Endothelial cell of umbilical vein (primary cell): ENCODE data around the gene RFWD3.

Experiments
- MYC ChIP-seq: IDR thresholded peaks from one replicate; pipeline ENCODE4 v1.6.1; 2011; ENCODE audit warnings: mild to moderate bottlenecking, low read depth, low read length
- POLR2A ChIP-seq: IDR thresholded peaks from 2 replicates; pipeline ENCODE4 v1.6.1; 2012; ENCODE audit warnings: low read depth, mild to moderate bottlenecking, control low read depth, low read length
- POLR2AphosphoS5 ChIP-seq: IDR thresholded peaks from 2 replicates; pipeline ENCODE4 v1.6.1; 2012; ENCODE audit warnings: low read depth, mild to moderate bottlenecking, control low read depth, low read length, moderate library complexity; ENCODE audit not compliant: insufficient read depth
- TF ChIP-seq, protein P1 (sequence below), 2 donors: IDR thresholded peaks; 1 replicate in 1 of 2; 2 replicates in 1 of 2; pipeline ENCODE4 v1.5.1; 2011; ENCODE audit warnings: low read length in 2 of 2, mild to moderate bottlenecking in 2 of 2, moderate library complexity in 2 of 2, control low read depth in 1 of 2, inconsistent platforms in 1 of 2, low read depth in 1 of 2; ENCODE audit not compliant: insufficient read depth in 1 of 2; ENCODE audit errors: extremely low read depth in 1 of 2

DNA sequence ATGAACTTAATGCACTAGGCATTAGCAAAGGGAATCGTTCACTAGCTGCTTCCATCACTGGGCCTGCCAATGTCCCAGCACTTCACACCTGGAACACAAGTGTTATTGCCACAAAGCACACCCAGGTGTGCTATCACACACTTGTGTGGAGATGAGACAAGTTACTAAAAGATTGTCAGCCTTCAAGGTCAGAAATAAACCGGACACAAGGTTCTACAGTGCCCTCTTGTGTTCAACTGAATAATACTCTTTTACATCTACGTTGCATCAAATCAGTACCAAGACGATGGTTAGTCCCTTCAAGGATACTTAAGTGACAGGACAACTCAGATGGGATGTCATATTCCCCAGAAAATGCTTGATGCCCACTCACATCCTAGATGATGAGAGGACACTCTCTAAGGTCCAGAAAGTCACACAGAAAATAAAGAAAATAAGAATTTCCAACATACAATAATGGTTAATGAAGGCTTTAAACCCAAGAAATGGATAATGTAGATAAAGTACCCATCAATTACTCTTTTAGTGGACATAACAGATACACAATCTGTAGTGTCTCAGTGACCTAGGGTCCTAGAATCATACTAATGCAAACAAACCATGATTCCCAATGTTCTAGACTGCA, 43.4 kb downstream of the RFWD3 start:
- TF ChIP-seq, protein P1, sequence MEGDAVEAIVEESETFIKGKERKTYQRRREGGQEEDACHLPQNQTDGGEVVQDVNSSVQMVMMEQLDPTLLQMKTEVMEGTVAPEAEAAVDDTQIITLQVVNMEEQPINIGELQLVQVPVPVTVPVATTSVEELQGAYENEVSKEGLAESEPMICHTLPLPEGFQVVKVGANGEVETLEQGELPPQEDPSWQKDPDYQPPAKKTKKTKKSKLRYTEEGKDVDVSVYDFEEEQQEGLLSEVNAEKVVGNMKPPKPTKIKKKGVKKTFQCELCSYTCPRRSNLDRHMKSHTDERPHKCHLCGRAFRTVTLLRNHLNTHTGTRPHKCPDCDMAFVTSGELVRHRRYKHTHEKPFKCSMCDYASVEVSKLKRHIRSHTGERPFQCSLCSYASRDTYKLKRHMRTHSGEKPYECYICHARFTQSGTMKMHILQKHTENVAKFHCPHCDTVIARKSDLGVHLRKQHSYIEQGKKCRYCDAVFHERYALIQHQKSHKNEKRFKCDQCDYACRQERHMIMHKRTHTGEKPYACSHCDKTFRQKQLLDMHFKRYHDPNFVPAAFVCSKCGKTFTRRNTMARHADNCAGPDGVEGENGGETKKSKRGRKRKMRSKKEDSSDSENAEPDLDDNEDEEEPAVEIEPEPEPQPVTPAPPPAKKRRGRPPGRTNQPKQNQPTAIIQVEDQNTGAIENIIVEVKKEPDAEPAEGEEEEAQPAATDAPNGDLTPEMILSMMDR (IDR thresholded peaks at IDR 0.05; ENCODE audit: extremely low read depth in 1 of 2, insufficient read depth in 1 of 2, low read depth in 1 of 2, low read length in 2 of 2) = peak; percentile 44 to 45
- TF ChIP-seq MYC (no peak), POLR2A (no peak), POLR2AphosphoS5 (no peak)
